ENCODE results near the gene ISCU.

DNA sequence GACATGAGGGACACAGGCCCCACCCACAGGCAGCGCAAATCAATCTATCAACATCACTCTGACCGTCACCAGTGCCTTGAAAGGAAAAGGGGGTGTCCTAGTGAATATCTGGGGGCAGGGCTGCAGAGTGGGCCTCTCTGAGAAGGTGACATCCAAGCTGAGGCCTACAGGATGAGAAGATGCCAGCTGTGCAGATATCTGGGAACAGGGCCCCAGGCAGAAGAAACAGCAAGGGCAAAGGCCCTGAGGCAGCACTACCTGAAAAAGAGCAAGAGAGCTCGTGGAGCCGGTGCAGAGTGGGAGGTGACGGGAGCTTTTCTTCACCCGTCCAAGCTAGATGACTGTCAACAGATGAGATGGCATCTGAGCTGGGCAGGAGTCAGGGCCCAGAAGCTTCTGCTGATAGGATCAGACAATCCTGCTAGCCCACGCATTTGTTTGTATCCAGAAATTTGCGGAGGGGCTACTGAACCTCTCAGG, 48.0 kb downstream of the ISCU start:
- TF ChIP-seq, protein P1, sequence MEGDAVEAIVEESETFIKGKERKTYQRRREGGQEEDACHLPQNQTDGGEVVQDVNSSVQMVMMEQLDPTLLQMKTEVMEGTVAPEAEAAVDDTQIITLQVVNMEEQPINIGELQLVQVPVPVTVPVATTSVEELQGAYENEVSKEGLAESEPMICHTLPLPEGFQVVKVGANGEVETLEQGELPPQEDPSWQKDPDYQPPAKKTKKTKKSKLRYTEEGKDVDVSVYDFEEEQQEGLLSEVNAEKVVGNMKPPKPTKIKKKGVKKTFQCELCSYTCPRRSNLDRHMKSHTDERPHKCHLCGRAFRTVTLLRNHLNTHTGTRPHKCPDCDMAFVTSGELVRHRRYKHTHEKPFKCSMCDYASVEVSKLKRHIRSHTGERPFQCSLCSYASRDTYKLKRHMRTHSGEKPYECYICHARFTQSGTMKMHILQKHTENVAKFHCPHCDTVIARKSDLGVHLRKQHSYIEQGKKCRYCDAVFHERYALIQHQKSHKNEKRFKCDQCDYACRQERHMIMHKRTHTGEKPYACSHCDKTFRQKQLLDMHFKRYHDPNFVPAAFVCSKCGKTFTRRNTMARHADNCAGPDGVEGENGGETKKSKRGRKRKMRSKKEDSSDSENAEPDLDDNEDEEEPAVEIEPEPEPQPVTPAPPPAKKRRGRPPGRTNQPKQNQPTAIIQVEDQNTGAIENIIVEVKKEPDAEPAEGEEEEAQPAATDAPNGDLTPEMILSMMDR (IDR thresholded peaks at IDR 0.05), result no peak
- no peak for TF ChIP-seq POLR2A (IDR thresholded peaks at IDR 0.05)
